CD4-positive, alpha-beta T cell treated with Interleukin-10 for 1 hour (primary cell): ENCODE measurements around the gene URAD.

Source experiments
- DNase-seq: peaks from one replicate; pipeline ENCODE4 v3.0.0-alpha.2; 2020

The URAD gene

DNA sequence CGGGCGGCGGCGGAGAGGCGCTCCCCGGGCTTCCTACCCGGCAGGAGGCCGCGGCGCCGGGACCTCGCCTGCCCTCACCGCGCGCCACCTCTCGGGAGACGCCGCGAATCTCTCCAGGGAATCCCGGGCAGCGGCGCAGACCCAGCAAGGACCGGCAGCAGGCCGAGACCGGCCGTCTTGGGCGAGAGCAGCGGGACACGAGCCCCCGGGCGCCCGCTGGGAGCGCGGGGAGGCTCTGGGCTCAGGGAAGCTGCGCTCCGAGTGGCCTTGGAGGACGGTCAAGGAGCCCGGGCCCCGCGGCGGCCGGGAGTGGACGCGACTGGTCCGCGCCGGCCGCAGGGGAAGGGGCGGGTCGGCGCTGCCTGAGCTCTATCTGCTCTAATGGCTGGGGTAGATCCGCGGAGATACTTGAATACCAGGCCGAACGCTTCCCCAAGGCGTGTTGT, 34.1 kb downstream of the URAD start:
- no peak for DNase-seq

DNA sequence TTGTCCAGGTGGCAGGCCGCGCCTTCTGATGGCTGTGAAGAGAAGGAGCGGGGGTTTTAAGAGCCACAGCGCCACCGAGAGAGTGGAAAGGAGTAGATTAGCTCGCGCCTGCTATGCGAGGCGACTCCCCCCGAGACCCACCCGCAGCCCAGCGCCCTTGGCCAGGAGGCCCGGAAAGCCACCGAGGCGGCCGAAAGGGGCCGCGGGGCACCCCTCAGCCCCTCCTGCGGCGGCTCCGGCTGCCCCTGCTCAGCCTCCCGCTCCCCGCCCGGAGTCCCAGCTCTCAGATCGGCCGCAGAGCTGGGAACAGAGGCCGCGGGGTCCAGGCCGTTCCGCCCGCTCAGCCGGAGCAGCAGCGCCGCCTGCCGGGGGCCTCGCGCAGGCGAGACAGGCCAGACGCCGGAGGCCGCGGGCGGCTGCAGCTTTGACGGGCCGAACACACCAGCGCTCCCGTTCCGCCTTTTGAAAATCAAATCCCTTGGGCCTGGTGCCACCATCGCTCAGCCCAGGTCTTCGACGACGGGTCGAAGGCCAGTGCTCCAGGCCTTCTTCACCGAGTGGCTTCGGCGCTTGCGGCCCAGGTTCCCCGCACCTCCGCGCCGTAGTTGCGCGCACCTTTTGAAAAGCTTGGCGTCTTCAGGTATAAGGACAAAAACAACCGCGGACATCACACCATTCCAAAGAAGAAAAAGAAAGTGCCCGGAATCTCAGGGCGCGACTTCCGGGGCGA, 34.7 kb downstream of the URAD start:
- peak; percentile 44 for DNase-seq

DNA sequence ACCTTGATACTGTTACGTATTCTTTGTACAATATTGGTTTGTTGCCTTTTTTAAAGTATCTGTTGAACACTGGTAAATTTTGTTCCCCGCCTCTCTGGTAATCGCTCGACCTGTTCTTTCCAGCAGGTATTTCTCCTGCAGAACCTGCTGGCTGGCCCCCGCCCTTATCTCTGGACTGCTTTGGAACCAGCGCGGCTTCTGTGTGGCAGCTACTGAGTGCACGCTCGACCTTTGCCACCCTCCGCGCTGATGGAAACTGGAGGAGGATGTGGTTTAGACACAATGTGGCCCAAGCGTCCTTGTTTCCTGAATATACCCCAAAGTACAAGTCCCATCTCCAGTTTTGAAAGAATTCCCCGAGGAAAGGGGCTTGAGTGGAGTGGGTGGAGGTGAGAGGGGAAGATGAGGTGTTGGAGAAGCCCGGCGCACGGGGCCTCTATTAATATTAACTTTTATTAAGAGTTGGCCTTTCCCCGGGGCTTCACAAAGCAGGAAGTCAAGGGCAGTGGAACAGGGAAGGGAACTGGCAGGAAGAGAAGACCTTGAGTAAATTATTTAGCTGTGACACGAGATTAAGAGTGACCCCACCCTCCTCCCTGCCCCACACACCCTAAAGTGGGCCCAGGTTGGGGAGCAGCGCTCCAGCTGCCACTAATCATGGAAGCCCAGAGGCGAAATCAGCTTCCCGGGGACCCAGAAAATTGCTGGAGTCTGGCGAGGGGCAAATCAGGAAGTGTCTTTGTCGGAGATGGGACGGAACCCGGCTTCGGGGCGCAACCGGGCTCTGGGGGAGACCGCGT, 35.4 kb downstream of the URAD start:
- no peak for DNase-seq

DNA sequence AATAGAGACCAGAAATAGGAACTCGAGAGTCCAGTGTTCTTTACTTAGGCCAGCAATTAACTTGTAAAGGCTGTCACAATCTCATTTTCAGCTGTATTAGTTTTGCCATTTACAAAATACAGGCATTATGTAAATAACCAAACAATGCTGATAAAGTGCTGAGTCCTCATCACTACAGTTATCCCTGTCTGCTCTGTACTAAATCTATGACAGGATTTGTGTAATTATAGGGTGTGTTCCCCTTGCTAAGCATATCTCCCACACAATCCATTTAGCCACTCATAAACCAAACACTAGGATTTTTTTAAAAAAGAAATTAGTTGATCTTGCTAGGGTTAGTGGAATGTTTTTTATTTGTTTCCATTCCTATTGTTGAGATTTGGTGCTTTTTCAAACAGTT, 45.5 kb downstream of the URAD start:
- no peak for DNase-seq

DNA sequence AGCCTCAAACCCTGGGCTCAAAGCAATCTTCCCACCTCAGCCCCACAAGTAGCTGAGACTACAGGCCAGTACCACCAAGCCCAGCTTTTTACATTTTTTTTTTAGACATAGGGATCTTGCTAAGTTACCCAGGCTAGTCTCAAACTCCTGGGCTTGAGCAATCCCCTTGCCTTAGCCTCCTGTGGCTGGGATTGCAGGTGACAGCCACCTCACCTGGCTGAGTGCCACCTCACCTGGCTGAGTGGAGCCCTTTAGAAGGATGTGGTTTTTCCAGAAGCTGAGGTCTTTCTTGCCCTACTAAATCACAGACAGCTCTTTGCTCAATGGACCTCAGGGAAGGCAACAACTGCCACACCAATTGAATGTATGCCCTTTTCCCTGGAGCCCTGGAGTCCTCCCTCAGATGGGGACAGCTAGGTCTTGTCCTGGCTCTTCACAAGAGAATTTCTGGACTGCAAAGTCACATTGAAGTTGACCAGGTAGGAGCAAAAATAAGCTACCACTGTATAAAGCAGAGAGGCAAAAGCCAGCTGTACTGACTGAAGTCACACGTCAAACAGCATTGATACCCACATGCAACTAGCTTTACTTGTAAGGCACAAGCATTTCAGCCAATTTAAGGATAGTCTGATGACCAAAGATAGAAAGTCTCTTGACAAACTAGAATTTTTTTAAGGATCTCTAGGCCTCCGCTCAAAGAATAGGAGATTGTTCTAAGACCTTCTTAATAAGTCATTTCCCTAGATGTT, 54.7 kb downstream of the URAD start:
- DNase-seq: no peak

DNA sequence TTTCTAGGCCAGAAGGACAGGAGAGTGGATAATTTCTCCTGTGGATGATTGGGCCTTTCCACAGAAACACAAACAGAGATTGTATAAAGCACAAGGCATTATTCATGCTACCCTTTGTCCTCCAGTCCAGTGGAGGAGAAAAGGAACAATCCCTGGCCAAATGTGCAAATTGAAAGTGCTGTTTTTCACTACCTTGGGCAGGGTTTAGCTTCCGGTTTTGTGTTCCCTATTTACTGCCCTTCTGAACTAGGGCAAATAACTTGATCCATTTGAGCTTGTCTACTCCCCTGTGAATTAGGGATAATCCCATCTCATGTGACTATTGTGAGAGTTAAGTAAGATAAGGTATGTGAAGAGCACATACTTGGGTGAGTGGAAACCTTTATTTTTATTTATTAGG, 55.4 kb downstream of the URAD start:
- DNase-seq: no peak

DNA sequence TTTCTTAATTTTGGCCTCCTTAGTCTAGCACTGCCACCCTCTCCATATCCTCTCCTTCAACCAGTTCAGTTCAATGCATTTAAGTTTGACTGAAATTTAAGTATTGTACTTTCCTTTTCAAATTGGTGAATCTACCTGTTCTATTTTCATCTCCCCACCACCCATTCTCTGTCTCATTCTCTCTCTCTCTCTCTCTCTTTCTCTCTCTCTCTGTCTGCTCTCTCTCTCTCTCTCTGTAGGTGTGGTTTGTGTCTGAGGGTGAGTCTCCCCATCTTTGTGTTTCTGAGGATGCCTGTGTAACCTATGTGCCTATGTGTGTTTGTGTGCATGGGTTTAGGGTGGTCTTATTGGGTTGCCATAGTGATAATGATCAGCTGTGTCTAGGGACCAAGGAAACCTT, 58.6 kb downstream of the URAD start:
- no peak for DNase-seq

DNA sequence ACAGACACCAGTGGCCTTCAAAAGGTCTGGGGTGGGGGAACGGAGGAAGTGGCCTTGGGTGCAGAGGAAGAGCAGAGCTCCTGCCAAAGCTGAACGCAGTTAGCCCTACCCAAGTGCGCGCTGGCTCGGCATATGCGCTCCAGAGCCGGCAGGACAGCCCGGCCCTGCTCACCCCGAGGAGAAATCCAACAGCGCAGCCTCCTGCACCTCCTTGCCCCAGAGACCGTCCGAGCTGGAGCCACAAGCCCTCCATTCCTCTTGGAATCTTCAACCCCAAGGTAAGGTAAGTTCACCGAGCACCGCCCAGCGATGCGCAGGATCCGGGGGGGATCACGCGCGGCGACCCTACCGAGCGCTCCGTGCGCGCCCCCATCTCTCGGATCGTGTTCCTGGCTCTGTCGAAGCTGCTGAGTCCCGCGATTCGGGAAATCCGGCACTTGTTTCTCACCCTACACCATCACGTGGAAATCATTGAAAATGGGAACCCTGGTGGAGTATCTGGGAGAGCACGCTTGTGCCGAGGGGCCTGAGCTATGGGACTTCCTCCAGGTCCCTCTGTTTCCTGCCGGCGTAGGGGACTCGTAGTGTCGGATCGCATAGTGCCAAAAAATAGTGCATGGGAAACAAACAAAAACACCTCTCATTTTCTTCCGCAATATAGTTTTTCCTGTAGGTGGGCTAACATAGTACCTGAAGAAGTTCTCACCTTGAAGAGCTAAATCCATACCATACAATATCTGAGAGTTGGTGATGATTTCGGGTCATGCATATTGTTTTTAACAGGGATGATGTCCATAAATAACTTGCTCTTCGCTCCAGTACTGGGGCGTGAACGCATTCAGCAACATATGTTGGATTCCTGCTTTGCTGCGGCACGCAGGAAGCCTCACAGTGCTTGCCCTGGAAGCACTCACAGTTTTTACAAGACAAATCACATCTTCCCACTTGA, 59.4 kb downstream of the URAD start:
- DNase-seq: no peak

DNA sequence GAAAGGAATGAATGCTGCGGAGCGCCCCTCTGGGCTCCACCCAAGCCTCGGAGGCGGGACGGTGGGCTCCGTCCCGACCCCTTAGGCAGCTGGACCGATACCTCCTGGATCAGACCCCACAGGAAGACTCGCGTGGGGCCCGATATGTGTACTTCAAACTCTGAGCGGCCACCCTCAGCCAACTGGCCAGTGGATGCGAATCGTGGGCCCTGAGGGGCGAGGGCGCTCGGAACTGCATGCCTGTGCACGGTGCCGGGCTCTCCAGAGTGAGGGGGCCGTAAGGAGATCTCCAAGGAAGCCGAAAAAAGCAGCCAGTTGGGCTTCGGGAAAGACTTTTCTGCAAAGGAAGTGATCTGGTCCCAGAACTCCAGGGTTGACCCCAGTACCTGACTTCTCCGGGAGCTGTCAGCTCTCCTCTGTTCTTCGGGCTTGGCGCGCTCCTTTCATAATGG, 60.1 kb downstream of the URAD start:
- DNase-seq: no peak
